GM12878 (cell line): ENCODE measurements around the gene JAKMIP1. TPM values are rescaled to one million over a fixed set of nuclear protein-coding genes. Genes with fewer than 3 reads are reported as not detected.

Experiments used
- ATAC-seq: fragments of 200-7000 bp; cut with Tn5 transposase; 3 replicates; pipeline ENCODE4 v1.9.1; 2020; ENCODE audit warnings: mild to moderate bottlenecking, moderate library complexity
- BruUV-seq: library from RNA; stranded (reverse); fragments of 400-500 nt; replicated peaks from 2 replicates; lab custom pipeline; 2021; lab: Mats Ljungman, UMichigan
- CTCF ChIA-PET: fragments of 300-600 bp; sonication (Branson Sonifier 250); formaldehyde crosslinking; extraction: SDS; loops from one replicate; lab custom pipeline; 2021; ENCODE audit warnings: inconsistent platforms; lab: Yijun Ruan, JAX
- POLR2A ChIA-PET: fragments of 350-600 bp; formaldehyde crosslinking; extraction: SDS; loops from one replicate; lab custom pipeline; 2021; ENCODE audit warnings: inconsistent platforms; lab: Charles Lee
- RAD21 ChIA-PET: fragments of 300-600 bp; sonication (Branson Sonifier 250); formaldehyde crosslinking; loops from one replicate; lab custom pipeline; 2023; ENCODE audit warnings: antibody characterized with exemption; ENCODE audit not compliant: unreplicated experiment; lab: Charles Lee
- SMC1A ChIA-PET: fragments of 300-600 bp; sonication (Branson Sonifier 250); formaldehyde crosslinking; loops from one replicate; lab custom pipeline; 2023; ENCODE audit not compliant: unreplicated experiment, uncharacterized antibody; lab: Charles Lee
- DNase-seq: peaks from one replicate; pipeline ENCODE4 v3.0.0-alpha.2; 2011; ENCODE audit warnings: low read depth, low spot score
- FAIRE-seq: peaks from 3 replicates; lab custom pipeline; 2011; peaks lifted over from hg19 to GRCh38; lab: Jason Lieb, UNC
- H2AFZ ChIP-seq: 2 replicates; pipeline ENCODE4 v1.6.0; 2011; ENCODE audit warnings: low read depth, low read length, control low read depth; ENCODE audit not compliant: control insufficient read depth
- H3K27ac ChIP-seq: 2 replicates; pipeline ENCODE4 v1.5.1; 2011; ENCODE audit warnings: control low read depth; ENCODE audit not compliant: control insufficient read depth, insufficient read depth
- H3K27me3 ChIP-seq, 2 experiments: replicated peaks in 1 of 2; 2 replicates each; pipeline versions ENCODE4 v1.6.0 to v1.6.1; 2011; ENCODE audit warnings: low read length in 1 of 2; ENCODE audit not compliant: control insufficient read depth in 2 of 2, insufficient read depth in 2 of 2
- H3K36me3 ChIP-seq, 2 experiments: 2 replicates each; pipeline ENCODE4 v1.5.1; 2011; ENCODE audit warnings: low read length in 1 of 2; ENCODE audit not compliant: control insufficient read depth in 2 of 2, insufficient read depth in 2 of 2
- H3K4me1 ChIP-seq: 2 replicates; pipeline ENCODE4 v1.6.1; 2011; ENCODE audit warnings: mild to moderate bottlenecking, low read length, moderate library complexity, mixed read lengths; ENCODE audit not compliant: control insufficient read depth, insufficient read depth
- H3K4me2 ChIP-seq: 2 replicates; pipeline ENCODE4 v1.6.0; 2011; ENCODE audit warnings: control low read depth; ENCODE audit not compliant: control insufficient read depth, insufficient read depth
- H3K4me3 ChIP-seq: fragments of 200-600 bp; sonication (generic); 2 replicates; pipeline ENCODE4 v1.5.1; 2016
- H3K79me2 ChIP-seq: 2 replicates; pipeline ENCODE4 v1.6.0; 2011; ENCODE audit warnings: low read length; ENCODE audit not compliant: control insufficient read depth, insufficient read depth
- H3K9ac ChIP-seq: 2 replicates; pipeline ENCODE4 v1.8.0; 2011; ENCODE audit warnings: low read length, control low read depth, mixed read lengths; ENCODE audit not compliant: control insufficient read depth, insufficient read depth
- H3K9me3 ChIP-seq: replicated peaks from 3 replicates; pipeline ENCODE4 v1.5.1; 2011; ENCODE audit warnings: mild to moderate bottlenecking, low read length; ENCODE audit not compliant: control insufficient read depth, insufficient read depth
- H4K20me1 ChIP-seq: 2 replicates; pipeline ENCODE4 v1.6.0; 2011; ENCODE audit not compliant: control insufficient read depth, insufficient read depth
- ESRRA ChIP-seq: IDR thresholded peaks from 2 replicates; pipeline ENCODE4 v1.6.1; 2012; ENCODE audit warnings: mild to moderate bottlenecking, low read length, improper control_type of control experiment
- FOXM1 ChIP-seq: IDR thresholded peaks from 2 replicates; pipeline ENCODE4 v1.6.1; 2012; ENCODE audit warnings: low read depth, mild to moderate bottlenecking, inconsistent platforms, low read length, moderate library complexity
- MYB ChIP-seq: fragments of 150-350 bp; IDR thresholded peaks from 2 replicates; pipeline ENCODE4 v1.6.1; 2014; ENCODE audit warnings: mild to moderate bottlenecking, low read depth, low read length, borderline replicate concordance
- ZSCAN29 ChIP-seq: fragments of 450-650 bp; IDR thresholded peaks from 2 replicates; pipeline ENCODE4 v1.6.1; 2017; ENCODE audit warnings: mild to moderate bottlenecking, moderate library complexity
- WGBS: methylation state at CpG from one replicate; pipeline ENCODE4 v1.1.6; 2016; ENCODE audit warnings: low lambda C conversion rate; ENCODE audit not compliant: insufficient replicate concordance, insufficient coverage; ENCODE audit errors: missing lambda C conversion rate; 5-methylcytosine and 5-hydroxymethylcytosine counted together
- in situ Hi-C: fragments of 300-500 bp; cut with MboI; formaldehyde crosslinking; loops from 9 replicates; pipeline ENCODE4 v1.14.3; 2018; ENCODE audit warnings: mixed read lengths
- intact Hi-C: fragments of 100-400 bp; cut with micrococcal nuclease; formaldehyde crosslinking; loops from one replicate; pipeline ENCODE4 v1.14.2; 2022; ENCODE audit not compliant: unreplicated experiment
- polyA plus RNA-seq, 11 experiments: library from polyadenylated mRNA; depleted of rRNA in 4 of 11; unstranded in 6 of 11; stranded (reverse) in 5 of 11; fragments of >200 nt; fragmentation: Nextera tagmentation in 4 of 11; fragmentation: Illumina TruSeq in 1 of 11; extraction: Ambion mirVana in 4 of 11; extraction: Trizol in 1 of 11; gene quantifications; 1 replicate in 1 of 11; 2 replicates in 10 of 11; pipeline versions ENCODE4 v1.2.1 to v1.2.3, GENCODE V29; 2011 to 2016; ENCODE audit warnings: inconsistent platforms in 2 of 11, missing spikeins in 2 of 11, low read depth in 1 of 11
- total RNA-seq, 4 experiments: library from RNA; depleted of rRNA in 3 of 4; stranded (reverse); fragments of >200 nt in 3 of 4; fragmentation: Illumina TruSeq in 1 of 4; extraction: Trizol in 1 of 4; gene quantifications; 2 replicates each; pipeline versions ENCODE4 v1.2.1 to v1.2.3, GENCODE V29; 2013 to 2021
- TF ChIP-seq, protein P1 (sequence below): IDR thresholded peaks from 2 replicates; pipeline ENCODE4 v1.6.1; 2011; ENCODE audit warnings: low read depth, mild to moderate bottlenecking, low read length, moderate library complexity, borderline replicate concordance; ENCODE audit errors: extremely low read depth
- TF ChIP-seq, protein P2 (sequence below): IDR thresholded peaks from 2 replicates; pipeline ENCODE4 v1.6.1; 2012; ENCODE audit warnings: low read depth, low read length, improper control_type of control experiment

JAKMIP1 gene
- total and polyA plus RNA-seq, 10 of the 15 experiments (the other 5 are each of a cell fraction or from before 2014, with no cell fraction given) = 0.52 to 16.7 (median 12.3) TPM

DNA sequence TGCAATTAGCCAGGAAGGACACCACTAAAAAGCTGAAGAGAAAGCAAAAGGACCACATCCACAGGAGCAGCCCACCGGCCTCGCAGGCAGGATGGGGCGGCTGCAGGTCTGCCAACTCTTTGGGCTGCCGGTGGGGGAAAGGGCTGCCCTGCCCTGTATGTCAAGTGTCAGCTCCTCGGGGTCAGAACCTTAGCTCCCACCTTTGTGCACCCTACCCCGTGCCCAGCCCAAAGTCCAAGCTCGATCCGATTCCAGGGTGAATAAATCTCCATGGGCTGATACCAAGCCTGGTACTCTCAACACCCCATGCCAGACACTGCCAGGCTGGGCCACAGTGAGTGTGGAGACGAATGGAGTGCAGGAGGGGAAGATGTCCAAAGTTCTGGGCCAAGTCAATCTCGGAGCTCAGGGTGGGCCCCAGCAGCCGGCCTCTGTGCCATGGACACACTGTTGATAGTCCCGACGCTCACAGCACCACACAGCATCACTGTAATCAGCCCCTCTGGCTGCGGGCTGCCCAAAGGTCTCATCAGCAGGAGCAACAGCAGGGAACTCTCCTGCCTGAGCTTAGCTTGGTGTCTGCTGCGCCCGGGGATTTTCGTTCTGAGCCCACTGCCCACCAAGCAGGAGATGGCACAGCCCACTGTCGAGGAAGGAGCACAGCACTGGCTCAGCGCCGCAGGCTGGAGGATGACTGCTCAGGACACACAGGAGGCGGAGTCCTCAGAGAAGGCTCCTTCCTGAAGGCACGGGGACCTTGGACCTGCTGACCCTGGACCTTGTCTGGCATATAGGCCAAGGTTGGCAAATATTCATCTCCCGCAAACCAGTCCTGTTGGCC lies 84.4 kb downstream of the JAKMIP1 start:
- H3K9me3 ChIP-seq = no peaks in the 10 kb centered on the region
- CTCF ChIA-PET = no interaction called here
- no peaks in the 10 kb centered on the region for H3K79me2 ChIP-seq
- no peak overlapping the region for H3K9ac ChIP-seq
- no peak overlapping the region for H3K27ac ChIP-seq
- H4K20me1 ChIP-seq = no peaks in the 10 kb centered on the region
- in situ Hi-C loops = no loop called here
- DNase-seq = no peak
- POLR2A ChIA-PET = no interaction called here
- no peaks in the 10 kb centered on the region for H3K4me1 ChIP-seq
- TF ChIP-seq, protein P1, sequence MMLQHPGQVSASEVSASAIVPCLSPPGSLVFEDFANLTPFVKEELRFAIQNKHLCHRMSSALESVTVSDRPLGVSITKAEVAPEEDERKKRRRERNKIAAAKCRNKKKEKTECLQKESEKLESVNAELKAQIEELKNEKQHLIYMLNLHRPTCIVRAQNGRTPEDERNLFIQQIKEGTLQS = no peak
- TF ChIP-seq ESRRA (no peak), ZSCAN29 (no peak), MYB (no peak), FOXM1 (no peak)
- TF ChIP-seq, protein P2, sequence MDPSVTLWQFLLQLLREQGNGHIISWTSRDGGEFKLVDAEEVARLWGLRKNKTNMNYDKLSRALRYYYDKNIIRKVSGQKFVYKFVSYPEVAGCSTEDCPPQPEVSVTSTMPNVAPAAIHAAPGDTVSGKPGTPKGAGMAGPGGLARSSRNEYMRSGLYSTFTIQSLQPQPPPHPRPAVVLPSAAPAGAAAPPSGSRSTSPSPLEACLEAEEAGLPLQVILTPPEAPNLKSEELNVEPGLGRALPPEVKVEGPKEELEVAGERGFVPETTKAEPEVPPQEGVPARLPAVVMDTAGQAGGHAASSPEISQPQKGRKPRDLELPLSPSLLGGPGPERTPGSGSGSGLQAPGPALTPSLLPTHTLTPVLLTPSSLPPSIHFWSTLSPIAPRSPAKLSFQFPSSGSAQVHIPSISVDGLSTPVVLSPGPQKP = no peak
- TF ChIP-seq, all 136 proteins: peak for 0
- ChIA-PET RAD21 (interaction anchor here (1.4 kb wide), 1 partner anchor 64 kb away, joined by 3 read pairs; no protein-coding TSS in a partner anchor), SMC1A (no interaction called here)
- H3K4me2 ChIP-seq = no peak overlapping the region
- FAIRE-seq (no peak), ATAC-seq (no peak)
- WGBS = 64% methylated on average over 23 of the region's 23 CpGs
- no peak overlapping the region for H2AFZ ChIP-seq
- H3K36me3 ChIP-seq = no peaks in the 10 kb centered on the region; a peak in 1 of 4 replicates
- no peaks in the 10 kb centered on the region for H3K27me3 ChIP-seq
- no TSS peak for BruUV-seq
- intact Hi-C loops = no loop called here
- H3K4me3 ChIP-seq = no peak overlapping the region
